AG04450 (cell line): ENCODE measurements around the gene SLC22A4. TPM values are rescaled to one million over a fixed set of nuclear protein-coding genes. Genes with fewer than 3 reads are reported as not detected.

Experiments used
- CTCF ChIA-PET: fragments of 300-600, 350-600 bp; formaldehyde crosslinking; extraction: SDS; loops from one replicate; lab custom pipeline; 2022; ENCODE audit warnings: antibody characterized with exemption, inconsistent platforms; lab: Charles Lee
- POLR2A ChIA-PET: fragments of 350-600 bp; formaldehyde crosslinking; extraction: SDS; loops from one replicate; lab custom pipeline; 2021; ENCODE audit warnings: antibody characterized with exemption, inconsistent platforms; lab: Yijun Ruan, JAX
- DNase-seq: peaks from one replicate; pipeline ENCODE4 v3.0.0-alpha.2; 2011; ENCODE audit warnings: low read depth, low spot score
- H3K27ac ChIP-seq: one replicate; pipeline ENCODE4 v1.5.1; 2012; ENCODE audit warnings: low read depth, low read length, control low read depth
- H3K27me3 ChIP-seq: one replicate; pipeline ENCODE4 v1.6.0; 2012; ENCODE audit warnings: low read length; ENCODE audit not compliant: control insufficient read depth, insufficient read depth
- H3K4me3 ChIP-seq: 2 replicates; pipeline ENCODE4 v1.5.1; 2011; ENCODE audit warnings: mild to moderate bottlenecking, low read depth, low read length, control low read depth
- H3K9me3 ChIP-seq: 2 replicates; pipeline ENCODE4 v1.5.1; 2012; ENCODE audit warnings: low read length; ENCODE audit not compliant: control insufficient read depth, insufficient read depth
- CTCF ChIP-seq: IDR thresholded peaks from 2 replicates; pipeline ENCODE4 v1.5.1; 2011; ENCODE audit warnings: low read depth, low read length, control low read depth, inconsistent platforms
- polyA plus RNA-seq: library from polyadenylated mRNA; depleted of rRNA; stranded (reverse); fragments of >200 nt; gene quantifications from 2 replicates; pipeline ENCODE4 v1.2.3, GENCODE V29; 2011

SLC22A4 gene
- polyA plus RNA-seq, 1 experiment, result 3.1 TPM

GRCh38 chr5:132323202-132323601 lies 29.0 kb downstream of the SLC22A4 start:
- POLR2A ChIA-PET, result no interaction called here
- DNase-seq, result no peak
- Histone ChIP-seq H3K27ac (no peak overlapping the region), H3K27me3 (no peaks in the 10 kb centered on the region), H3K4me3 (no peak overlapping the region), H3K9me3 (no peaks in the 10 kb centered on the region)
- TF ChIP-seq CTCF, result no peak
- CTCF ChIA-PET, result no interaction called here

GRCh38 chr5:132325691-132326090 lies 31.5 kb downstream of the SLC22A4 start:
- H3K27ac ChIP-seq, result no peak overlapping the region
- CTCF ChIA-PET, result interaction anchor here (0.7 to 1.1 kb wide), 2 partner anchors 32 to 61 kb away, joined by 3 read pairs; no protein-coding TSS in a partner anchor
- no peaks in the 10 kb centered on the region for H3K9me3 ChIP-seq
- DNase-seq, result no peak
- TF ChIP-seq CTCF, result no peak
- H3K27me3 ChIP-seq, result no peaks in the 10 kb centered on the region
- no peak overlapping the region for H3K4me3 ChIP-seq
- POLR2A ChIA-PET, result interaction anchor here (0.7 kb wide), 1 partner anchor 51 kb away, joined by 3 read pairs; no protein-coding TSS in a partner anchor

GRCh38 chr5:132327252-132327955 lies 33.2 kb downstream of the SLC22A4 start:
- no peak overlapping the region for H3K4me3 ChIP-seq
- ChIA-PET CTCF (interaction anchor here (1.3 to 1.4 kb wide), 2 partner anchors 90 to 147 kb away, joined by 3 to 4 read pairs; no protein-coding TSS in a partner anchor), POLR2A (interaction anchor here (1.0 kb wide), 1 partner anchor 34 kb away, joined by 3 read pairs; no protein-coding TSS in a partner anchor)
- no peaks in the 10 kb centered on the region for H3K27me3 ChIP-seq
- no peak for TF ChIP-seq CTCF
- no peaks in the 10 kb centered on the region for H3K9me3 ChIP-seq
- no peak overlapping the region for H3K27ac ChIP-seq
- DNase-seq, result no peak

DNA sequence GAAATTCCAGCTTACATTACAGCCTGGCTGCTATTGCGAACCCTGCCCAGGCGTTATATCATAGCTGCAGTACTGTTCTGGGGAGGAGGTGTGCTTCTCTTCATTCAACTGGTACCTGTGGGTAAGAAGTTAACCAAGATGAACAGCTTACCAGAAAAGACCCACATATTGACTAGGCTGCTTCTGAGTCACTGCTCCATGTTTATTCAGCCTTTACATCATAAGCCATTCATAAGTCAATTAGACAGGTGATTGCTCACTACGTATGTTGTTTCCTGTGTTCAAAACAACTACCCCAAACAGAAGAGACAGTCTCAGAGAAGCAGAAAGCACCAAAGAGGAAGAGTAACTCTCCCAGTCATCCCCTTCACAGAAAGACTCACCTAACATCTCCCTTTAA lies 40.6 kb downstream of the SLC22A4 start:
- no peak for TF ChIP-seq CTCF
- no peaks in the 10 kb centered on the region for H3K27me3 ChIP-seq
- H3K27ac ChIP-seq, result no peak overlapping the region
- DNase-seq, result no peak
- ChIA-PET POLR2A (no interaction called here), CTCF (interaction anchor here (1.1 kb wide), 1 partner anchor 41 kb away, joined by 3 read pairs; no protein-coding TSS in a partner anchor)
- H3K4me3 ChIP-seq, result no peak overlapping the region
- H3K9me3 ChIP-seq, result no peaks in the 10 kb centered on the region

GRCh38 chr5:132335402-132335801 lies 41.2 kb downstream of the SLC22A4 start:
- POLR2A ChIA-PET, result no interaction called here
- CTCF ChIA-PET, result no interaction called here
- no peak for DNase-seq
- Histone ChIP-seq H3K27me3 (no peaks in the 10 kb centered on the region), H3K9me3 (no peaks in the 10 kb centered on the region), H3K27ac (no peak overlapping the region), H3K4me3 (no peak overlapping the region)
- TF ChIP-seq CTCF, result no peak
